Astrocyte of the cerebellum (primary cell): ENCODE results near the gene LRG1.
"Not testable (repeated sequence)": the region's sequence is repeated elsewhere in the genome, so short reads cannot be mapped to it uniquely, and the experiment has no call there.

Experiments
- DNase-seq: peaks from one replicate; pipeline ENCODE4 v3.0.0-alpha.2; 2011; ENCODE audit warnings: low read depth
- H3K4me3 ChIP-seq: 2 replicates; pipeline ENCODE4 v1.5.1; 2011; ENCODE audit warnings: mild to moderate bottlenecking, low read depth, low read length, moderate library complexity
- in situ Hi-C: cut with HindIII; loops from 2 replicates; pipeline ENCODE4 v1.10.0; 2017; ENCODE audit warnings: low sequenced_read_pairs
- TF ChIP-seq, protein P1 (sequence below): IDR thresholded peaks from 2 replicates; pipeline ENCODE4 v1.5.1; 2012; ENCODE audit warnings: low read length, low read depth, moderate library complexity, mild to moderate bottlenecking; ENCODE audit errors: missing control alignments

The LRG1 gene

DNA sequence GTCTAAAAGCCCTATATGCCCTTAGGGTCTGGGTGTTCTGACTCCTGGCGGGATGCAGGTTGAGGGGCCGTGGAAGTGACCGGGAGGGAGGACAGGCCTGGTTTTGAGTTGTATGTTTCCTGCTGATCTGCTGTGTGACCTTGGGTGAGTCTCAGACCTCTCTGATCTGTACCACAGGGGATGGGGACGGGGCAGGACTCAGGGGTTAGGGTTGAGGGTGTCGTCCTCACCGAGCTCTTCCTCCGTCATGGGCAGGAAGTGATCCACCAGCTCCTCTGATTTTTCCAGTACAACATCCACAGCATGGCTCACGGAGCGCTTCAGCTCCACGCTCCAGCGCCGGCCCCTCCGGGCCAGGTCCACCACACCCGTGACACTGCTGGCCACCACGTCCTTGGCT is 11.0 kb downstream of the LRG1 start:
- TF ChIP-seq, protein P1, sequence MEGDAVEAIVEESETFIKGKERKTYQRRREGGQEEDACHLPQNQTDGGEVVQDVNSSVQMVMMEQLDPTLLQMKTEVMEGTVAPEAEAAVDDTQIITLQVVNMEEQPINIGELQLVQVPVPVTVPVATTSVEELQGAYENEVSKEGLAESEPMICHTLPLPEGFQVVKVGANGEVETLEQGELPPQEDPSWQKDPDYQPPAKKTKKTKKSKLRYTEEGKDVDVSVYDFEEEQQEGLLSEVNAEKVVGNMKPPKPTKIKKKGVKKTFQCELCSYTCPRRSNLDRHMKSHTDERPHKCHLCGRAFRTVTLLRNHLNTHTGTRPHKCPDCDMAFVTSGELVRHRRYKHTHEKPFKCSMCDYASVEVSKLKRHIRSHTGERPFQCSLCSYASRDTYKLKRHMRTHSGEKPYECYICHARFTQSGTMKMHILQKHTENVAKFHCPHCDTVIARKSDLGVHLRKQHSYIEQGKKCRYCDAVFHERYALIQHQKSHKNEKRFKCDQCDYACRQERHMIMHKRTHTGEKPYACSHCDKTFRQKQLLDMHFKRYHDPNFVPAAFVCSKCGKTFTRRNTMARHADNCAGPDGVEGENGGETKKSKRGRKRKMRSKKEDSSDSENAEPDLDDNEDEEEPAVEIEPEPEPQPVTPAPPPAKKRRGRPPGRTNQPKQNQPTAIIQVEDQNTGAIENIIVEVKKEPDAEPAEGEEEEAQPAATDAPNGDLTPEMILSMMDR: no peak
- in situ Hi-C loops: no loop called here
- DNase-seq: no peak
- H3K4me3 ChIP-seq: no peak overlapping the region

DNA sequence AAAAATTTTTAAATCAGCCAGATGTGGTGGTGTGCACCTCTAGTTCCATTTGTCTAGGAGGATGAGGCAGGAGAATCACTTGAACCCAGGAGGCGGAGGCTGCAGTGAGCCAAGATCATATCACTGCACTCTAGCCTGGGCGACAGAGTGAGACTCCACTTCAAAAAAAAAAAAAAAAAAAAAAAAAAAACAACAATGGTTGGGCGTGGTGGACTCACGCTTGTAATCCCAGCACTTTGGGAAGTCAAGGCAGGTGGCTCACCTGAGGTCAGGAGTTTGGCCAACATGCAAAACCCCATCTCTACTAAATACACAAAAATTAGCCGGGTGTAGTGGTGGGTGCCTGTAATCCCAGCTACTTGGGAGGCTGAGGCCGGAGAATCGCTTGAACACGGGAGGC is 12.5 kb downstream of the LRG1 start:
- H3K4me3 ChIP-seq, in situ Hi-C loops, DNase-seq: not testable (repeated sequence)

DNA sequence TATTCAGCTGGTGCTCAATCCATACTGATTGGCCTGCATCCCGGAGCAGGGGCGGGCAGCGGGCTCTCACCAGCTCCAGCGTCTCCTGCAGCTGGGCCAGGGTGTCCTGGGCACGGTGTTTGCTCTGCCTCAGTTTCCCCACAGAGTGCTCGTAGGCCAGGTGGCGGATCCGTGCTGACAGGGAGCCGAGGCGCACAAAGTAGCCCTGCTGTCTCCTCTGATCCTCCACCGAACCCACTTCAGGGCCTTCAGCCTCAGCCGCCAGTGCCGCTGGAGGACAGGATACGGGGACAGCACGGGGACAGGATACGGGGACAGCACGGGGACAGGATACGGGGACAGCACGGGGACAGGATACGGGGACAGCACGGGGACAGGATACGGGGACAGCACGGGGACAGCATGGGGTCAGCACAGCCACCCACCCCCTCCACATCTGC is 14.3 kb downstream of the LRG1 start:
- in situ Hi-C loops: no loop called here
- DNase-seq: no peak
- H3K4me3 ChIP-seq: no peak overlapping the region
- TF ChIP-seq, protein P1: no peak

DNA sequence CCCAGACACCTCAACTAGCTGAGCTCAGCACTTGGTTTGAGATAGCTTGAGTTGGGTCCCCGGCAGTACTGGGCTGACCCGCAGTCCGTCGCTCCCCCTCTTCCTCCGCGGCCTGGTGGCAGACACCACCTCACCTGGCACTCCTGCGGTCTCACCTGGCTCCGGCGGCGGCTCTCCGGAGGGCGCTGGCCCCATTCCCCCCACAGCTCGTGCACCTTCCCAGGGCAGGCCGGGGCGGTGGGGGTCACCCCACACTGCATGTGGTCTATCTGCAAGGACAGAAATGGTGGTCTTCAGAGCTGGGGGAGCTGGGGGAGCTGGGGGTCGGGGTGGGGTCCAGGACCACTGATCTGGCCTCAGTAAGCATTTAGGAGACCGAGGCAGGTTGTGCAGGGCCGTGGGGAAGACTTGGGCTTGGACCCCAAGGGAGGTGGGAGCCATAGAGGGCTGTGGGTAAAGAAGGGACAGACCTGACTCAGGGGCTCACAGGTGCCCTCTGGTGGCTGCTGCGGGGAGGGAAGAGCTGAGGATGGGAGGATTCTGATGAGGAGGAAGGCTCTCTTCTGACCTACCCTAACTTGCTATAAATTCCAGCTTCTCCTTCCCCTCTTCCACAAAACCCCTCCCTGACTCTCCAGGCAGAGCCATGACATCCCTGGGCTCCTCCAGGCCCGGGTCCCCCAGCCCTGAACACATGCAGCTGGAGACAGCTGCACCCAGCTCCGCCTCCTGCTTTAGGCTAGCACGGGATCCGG is 14.9 kb downstream of the LRG1 start:
- TF ChIP-seq, protein P1: peak; percentile 83
- no peak for DNase-seq
- H3K4me3 ChIP-seq: no peak overlapping the region
- in situ Hi-C loops: no loop called here

DNA sequence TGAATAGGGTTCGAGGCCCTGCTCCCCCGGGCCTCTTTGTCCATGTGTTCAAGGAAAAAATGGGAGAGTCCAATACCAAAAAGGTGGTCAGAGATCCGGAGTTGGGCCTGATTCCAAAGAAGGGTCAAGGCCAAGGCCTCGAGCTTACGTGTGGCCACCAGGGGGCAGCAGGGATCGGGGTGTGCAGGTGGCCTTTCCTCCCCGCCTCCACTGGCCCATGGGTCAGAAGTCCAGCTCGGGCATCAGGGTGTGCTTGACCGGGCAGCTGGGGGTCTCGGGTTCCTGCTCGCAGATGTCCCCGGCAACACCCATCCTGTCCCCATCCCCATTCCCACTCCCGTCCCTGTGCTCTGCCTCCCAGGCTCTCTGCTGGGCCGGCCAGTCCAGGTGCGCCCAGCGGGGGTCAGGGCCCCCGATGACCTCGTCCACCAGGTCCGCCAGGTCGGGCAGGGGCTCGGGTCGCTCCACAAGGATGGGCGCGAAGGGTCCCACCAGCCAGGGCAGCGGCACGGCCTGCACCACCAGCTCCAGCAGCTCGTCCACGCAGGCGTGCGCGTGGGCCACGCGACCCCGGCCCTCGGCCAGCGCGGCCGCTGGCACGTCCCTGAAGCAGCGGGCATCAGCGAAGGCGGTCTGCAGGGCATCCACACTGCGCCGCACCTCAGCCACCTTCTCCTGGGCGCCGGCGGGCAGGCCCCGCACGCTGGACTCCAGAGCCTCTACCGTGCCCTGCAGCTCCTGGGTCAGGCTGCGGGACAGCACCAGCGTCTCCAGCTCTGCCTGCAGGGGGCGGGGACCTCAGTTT is 16.3 kb downstream of the LRG1 start:
- H3K4me3 ChIP-seq: no peak overlapping the region
- no peak for DNase-seq
- in situ Hi-C loops: no loop called here
- TF ChIP-seq, protein P1: peak; percentile 69

DNA sequence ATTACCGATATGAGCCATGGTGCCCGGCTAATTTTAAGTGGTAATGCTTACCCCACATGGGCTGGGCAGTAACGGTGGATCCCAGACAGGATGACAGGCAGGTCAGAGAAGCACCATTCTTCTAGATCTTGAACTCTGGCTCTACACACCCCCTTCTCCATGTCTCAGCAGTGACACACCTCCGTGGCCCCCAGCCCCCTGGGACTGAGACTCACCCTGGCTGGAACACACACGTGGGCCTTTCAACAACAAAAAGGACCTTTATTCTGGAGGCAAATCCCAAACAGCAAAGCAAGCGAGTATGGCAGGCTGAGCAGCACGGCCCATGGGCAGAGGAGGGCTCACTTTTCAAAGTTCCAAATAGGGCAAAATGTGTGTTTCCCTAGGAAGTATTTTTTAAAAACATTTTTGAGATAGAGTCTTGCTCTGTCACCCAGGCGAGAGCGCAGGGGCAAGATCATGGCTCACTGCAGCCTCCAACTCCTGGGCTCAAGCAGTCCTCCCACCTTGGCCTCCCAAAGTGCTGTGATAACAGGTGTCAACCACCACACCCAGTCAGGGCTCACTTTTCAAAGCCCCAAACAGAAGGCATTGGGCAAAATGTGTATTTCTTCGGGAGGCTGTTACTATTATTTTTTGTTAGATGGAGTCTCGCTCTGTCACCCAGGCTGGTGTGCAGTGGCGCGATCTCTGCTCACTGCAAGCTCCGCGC is 17.4 kb downstream of the LRG1 start:
- TF ChIP-seq, protein P1: no peak
- in situ Hi-C loops: no loop called here
- no peak for DNase-seq
- no peak overlapping the region for H3K4me3 ChIP-seq
